GM18498 (cell line): ENCODE results near the gene SELENOH.
"Not testable (repeated sequence)": the region's sequence is repeated elsewhere in the genome, so short reads cannot be mapped to it uniquely, and the experiment has no call there.

ENCODE experiments used
- ATAC-seq: cut with Tn5 transposase; IDR thresholded peaks from one replicate; pipeline ENCODE4 v1.9.1; 2021; ENCODE audit warnings: mild to moderate bottlenecking, moderate library complexity; ENCODE audit not compliant: unreplicated experiment

Gene SELENOH

DNA sequence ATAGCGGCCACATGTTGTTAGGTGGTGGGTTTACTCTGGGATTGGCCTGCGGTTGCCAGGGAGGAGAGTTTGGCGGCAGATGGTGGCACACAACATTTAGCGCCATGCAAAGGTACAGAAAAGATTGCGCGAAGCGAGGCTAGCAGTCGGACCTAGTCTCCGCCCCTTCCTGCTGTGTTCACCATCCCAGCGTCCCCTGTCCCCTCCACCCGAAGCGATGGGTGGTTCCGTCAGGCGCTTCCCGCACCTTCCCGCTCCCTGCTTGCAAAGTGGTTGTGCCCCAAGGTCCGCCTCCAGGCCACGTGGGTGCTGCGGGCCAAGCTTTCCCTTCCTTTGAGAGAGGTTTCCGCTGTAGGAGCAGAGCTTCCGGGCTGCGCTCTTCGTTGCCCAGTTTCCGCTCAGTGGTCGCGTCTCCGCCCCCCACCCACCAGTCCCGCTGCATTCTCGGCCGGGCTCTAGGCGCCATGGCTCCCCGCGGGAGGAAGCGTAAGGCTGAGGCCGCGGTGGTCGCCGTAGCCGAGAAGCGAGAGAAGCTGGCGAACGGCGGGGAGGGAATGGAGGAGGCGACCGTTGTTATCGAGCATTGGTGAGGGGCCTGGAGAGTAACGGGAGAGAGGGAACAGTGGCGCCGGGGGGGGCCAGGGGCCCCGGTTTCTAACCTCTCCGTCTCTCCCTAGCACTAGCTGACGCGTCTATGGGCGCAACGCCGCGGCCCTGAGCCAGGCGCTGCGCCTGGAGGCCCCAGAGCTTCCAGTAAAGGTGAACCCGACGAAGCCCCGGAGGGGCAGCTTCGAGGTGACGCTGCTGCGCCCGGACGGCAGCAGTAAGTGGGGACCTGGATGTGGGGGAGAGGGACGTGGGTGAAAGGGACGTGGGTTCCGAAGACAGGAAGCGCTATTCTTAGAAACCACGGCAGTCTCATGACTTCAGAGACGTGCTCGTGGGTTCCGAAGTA is at the start of gene SELENOH:
Gene SELENOH, plus strand, starts transcription at position 360 of the 955 bp plus-strand sequence. Its CDS starts 105 bp downstream, at position 465.
- peak; percentile 92 for ATAC-seq

- ATAC-seq, result no peak
Observed at GRCh38 chr11:57698843-57699365, 42.4 kb upstream of the SELENOH start.

GRCh38 chr11:57699813-57700212 is 41.5 kb upstream of the SELENOH start:
- ATAC-seq, result no peak

GRCh38 chr11:57700425-57700824 is 40.9 kb upstream of the SELENOH start:
- no peak for ATAC-seq

DNA sequence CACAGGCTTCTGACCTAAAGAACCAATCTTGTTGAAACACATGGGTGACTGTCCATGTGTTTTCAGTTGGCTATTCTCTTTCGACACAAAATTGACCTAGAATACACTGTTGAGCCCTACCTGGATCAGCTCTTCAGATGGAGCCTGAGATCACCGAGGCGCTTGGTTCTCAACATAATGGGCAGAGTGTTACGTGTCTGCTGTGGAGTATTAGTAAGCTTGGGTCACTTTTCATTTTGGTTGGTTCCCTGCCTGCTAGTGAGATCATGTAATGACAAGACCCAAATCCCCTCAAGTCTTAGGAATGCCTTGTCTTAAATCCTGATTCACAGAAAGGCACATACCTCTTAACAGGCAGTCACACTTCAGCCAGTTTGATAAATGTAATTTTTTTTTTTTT is 38.0 kb upstream of the SELENOH start:
- no peak for ATAC-seq

DNA sequence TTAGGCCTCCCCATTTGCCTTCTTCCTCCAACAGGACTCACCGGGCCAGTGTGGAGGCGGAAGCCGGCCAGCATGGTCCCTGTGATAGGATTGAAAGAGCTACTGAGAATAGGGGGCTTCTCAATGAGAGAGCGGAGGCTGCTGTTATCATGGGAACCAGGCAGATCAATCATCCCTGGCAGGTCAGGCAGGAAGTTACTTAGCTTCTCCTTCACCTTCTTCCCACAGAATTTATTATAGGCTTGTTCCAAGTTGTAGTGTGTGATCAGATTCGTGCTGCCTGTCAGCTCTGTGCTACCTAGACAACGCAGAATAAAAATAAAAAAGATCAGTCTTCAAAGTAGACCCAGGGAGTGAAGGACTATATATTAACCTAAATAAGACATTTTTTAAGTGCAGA is 36.4 kb upstream of the SELENOH start:
- no peak for ATAC-seq

DNA sequence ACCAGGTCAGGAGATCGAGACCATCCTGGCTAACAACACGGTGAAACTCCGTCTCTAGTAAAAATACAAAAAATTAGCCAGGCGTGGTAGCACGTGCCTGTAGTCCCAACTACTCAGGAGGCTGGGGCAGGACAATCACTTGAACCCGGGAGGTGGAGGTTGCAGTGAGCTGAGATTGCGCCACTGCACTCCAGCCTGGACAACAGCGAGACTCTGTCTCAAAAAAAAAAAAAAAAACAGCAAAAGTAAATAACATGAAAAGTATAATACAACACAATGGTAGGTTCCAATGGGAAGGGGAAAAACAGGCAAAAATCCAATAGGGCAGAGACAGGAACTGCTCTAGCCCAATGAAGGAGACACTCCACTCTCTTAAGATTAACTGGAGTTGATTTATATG is 35.9 kb upstream of the SELENOH start:
- not testable (repeated sequence) for ATAC-seq

GRCh38 chr11:57709802-57710367 is 31.4 kb upstream of the SELENOH start:
- ATAC-seq, result no peak

DNA sequence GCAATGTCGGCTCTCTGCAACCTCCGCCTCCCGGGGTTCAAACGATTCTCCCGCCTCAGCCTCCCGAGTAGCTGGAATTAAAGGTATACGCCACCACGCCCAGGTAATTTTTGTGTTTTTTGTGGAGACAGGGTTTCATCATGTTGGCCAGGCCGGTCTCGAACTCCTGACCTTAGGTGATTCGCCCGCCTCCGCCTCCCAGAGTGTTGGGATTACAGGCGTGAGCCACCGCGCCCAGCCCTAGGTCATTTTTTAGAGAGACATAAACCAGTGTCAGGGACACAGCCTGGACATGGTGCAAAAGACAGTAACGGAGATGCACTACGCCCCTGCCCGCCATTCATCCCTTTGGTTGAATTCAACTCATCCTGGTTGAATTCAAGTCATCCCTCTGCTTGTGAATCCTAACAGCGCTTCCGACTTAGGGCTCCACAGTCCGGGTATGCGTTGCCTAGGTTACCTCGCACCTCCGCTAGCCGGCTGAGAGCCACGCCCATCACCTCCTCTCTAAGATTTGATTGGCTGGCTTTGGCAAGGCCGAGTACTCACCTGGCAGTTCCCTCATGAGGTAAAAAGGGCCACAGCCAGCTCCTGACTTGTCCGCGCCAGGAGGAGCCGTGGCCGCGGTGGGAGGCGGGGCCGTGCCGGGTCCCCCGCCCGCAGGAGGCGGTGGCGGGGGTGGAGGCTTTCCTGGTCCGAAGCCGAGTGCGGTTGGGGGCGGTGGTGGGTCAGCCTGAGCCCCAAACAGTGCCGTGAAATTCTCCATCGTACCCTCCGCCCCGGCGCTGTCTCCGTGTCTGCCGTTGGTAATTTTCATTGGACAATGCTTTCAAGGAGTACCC is 29.7 kb upstream of the SELENOH start, which contains the start of gene MED19:
Gene MED19, minus strand, starts transcription at position 802 of the 842 bp plus-strand sequence. Its CDS starts 36 bp downstream, at position 766.
- ATAC-seq, result peak; percentile 51

DNA sequence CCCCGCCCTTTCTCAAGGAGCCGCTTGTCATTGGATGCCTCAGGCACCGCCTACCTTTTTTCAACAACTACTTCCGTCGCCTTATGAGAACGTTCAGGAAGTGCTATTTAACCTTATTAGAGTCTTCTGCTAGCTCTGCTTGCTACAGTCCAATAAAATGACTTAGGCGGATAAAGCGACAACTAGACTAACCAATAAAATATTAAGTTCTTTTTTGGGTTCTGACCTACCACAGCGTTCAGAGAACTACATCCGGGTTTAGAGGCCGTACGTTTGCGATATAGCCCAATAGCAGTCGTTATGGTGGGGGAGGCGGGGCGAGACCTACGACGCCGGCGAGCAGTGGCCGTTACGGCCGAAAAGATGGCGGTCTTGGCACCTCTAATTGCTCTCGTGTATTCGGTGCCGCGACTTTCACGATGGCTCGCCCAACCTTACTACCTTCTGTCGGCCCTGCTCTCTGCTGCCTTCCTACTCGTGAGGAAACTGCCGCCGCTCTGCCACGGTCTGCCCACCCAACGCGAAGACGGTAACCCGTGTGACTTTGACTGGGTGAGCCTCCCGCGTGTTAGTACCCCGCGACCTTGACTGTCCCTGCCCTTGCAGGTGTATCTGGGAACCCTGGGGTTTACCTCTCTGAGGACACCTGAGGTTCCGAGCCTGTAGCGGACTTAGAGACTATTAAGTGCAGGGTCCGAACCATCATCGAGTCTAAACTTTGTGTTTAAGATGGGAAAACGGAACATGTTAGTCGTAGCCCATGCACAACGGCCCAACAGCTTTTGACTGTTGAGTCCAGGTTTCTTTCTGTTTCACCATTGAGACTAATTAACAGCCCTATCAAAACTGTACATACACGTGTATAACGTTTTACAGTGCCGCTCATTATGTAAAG is 28.8 kb upstream of the SELENOH start, which contains the start of gene TMX2:
Gene TMX2, plus strand, starts transcription at position 338 of the 895 bp plus-strand sequence. Its CDS starts 26 bp downstream, at position 364.
- peak; percentile 96 for ATAC-seq

DNA sequence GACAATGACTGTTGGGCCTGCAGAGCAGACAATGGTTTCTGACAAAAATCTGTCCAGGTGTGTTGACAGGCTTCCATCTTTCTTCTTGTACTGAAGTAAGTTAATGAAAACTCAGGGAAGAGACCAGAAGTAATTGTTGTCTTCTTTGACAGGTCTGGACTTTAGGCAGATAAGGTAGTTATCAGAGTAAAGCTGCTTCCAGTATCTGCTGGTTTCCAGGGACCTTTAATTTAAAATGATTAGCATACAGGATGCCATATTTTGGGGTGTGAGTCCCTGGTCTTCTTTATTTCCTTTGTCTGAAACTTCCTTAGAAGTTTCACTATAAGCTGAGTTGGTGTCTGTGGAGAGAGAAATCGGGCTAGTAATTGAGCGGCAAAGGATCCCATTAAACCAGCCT is 27.5 kb upstream of the SELENOH start:
- ATAC-seq, result no peak

DNA sequence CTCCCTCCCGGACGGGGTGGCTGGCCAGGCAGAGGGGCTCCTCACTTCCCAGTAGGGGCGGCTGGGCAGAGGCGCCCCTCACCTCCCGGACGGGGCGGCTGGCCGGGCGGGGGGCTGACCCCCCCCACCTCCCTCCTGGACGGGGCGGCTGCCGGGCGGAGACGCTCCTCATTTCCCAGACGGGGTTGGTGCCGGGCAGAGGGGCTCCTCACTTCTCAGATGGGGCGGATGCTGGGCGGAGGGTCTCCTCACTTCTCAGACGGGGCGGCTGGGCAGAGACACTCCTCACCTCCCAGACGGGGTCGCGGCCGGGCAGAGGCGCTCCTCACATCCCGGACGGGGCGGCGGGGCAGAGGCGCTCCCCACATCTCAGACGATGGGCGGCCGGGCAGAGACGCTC is 24.6 kb upstream of the SELENOH start:
- ATAC-seq, result not testable (repeated sequence)

- no peak for ATAC-seq
Observed at GRCh38 chr11:57727185-57727584, 14.1 kb upstream of the SELENOH start.

GRCh38 chr11:57728829-57729228 is 12.5 kb upstream of the SELENOH start:
- no peak for ATAC-seq

- no peak for ATAC-seq
Observed at GRCh38 chr11:57729479-57729878, 11.8 kb upstream of the SELENOH start.

DNA sequence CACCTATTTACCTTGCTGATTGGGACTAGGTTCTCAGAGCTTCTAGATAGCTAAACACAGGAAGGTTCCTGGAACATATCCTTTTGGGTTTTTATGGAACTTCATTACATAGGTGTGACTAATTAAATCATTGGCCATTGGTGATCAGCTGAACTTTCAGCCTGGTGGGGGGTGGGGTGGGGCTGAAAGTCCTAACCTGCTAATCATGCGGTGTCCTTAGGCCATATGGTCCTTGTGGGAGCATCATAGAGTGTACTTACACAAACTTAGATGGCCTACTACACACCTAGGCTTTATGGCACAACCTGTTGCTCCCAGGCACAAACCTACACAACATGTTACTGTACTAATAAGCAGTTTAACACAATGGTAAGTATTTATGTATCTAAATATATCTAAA is 8.6 kb upstream of the SELENOH start:
- ATAC-seq, result no peak

DNA sequence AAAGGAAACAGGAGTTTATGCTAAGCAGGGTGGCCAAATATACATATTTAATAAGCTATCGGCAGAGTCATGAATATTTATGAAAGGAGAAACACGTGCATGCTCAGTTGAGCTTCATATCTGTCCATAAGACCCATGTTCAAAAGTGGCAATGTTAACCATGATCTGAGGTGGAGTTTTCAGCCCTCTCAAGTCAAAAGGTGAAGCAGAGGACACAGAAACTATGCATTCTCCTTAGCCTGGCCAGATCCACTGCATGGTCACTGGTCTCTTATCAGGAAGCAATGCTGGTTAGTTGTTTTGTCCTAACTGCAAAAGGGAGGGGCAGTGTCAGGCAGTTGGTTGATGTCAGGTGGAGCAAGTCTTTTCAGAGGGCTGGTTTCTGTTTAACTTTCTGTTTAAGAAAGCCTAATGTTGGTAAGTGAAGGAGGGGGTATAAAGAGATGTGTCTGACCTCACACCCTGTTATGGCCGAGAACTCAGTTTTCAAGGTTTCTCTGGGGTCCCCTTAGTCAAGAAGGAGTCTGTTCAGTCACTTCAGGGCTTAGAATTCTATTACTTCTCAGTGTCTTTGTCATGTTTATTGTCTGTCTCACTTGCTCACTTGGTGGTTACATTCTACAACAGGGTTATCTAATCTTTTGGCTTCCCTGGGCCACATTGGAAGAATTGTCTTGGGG is 5.5 kb upstream of the SELENOH start:
- ATAC-seq, result peak; percentile 72

- no peak for ATAC-seq
Observed at GRCh38 chr11:57742087-57742452, 779 bp downstream of the SELENOH start.

DNA sequence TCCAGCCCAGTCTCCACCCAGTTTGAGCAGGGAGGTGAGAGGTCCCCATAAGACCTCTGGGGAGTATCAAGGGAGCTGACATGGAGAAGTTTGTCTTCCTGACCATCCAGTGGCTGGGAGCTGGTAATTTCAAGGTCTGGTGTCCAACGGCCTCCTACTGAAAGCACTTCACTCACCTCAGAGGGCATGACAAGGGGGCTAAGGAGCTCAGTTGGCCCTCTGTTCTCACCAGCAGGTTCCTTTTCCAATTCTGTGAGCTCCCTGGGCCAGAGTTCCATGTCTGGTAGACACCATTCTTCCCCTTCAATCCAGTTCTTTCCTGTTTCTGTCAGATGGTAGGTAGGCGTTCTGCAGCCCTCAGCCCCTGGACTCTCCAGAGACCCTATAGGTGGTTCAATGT is 3.1 kb downstream of the SELENOH start:
- ATAC-seq, result no peak
